Central memory CD8-positive, alpha-beta T cell (primary cell): ENCODE data around the gene ZNF827.

Source experiments
- ATAC-seq: fragments of 150-1000 bp; cut with Tn5 transposase; replicated peaks from 2 replicates; pipeline ENCODE4 v1.10.0; 2022; ENCODE audit warnings: mild to moderate bottlenecking, moderate FRiP score, moderate number of reproducible peaks; ENCODE audit not compliant: poor library complexity, severe bottlenecking; ENCODE audit errors: extremely low read depth
- DNase-seq, 2 donors: peaks; one replicate each; pipeline ENCODE4 v3.0.0; 2021; ENCODE audit warnings: low spot score in 2 of 2
- H3K27ac Mint-ChIP-seq: one replicate; pipeline ENCODE4 v1.8.0; 2022; ENCODE audit warnings: low read depth, mild to moderate bottlenecking, moderate library complexity, mixed read lengths
- H3K27me3 Mint-ChIP-seq: one replicate; pipeline ENCODE4 v1.8.0; 2022; ENCODE audit warnings: mixed read lengths
- H3K36me3 Mint-ChIP-seq: one replicate; pipeline ENCODE4 v1.8.0; 2022; ENCODE audit warnings: mild to moderate bottlenecking, moderate library complexity, mixed read lengths; ENCODE audit not compliant: insufficient read depth
- H3K4me1 Mint-ChIP-seq: one replicate; pipeline ENCODE4 v1.8.0; 2022; ENCODE audit warnings: mixed read lengths
- H3K4me3 Mint-ChIP-seq: one replicate; pipeline ENCODE4 v1.8.0; 2022; ENCODE audit warnings: mild to moderate bottlenecking, moderate library complexity, mixed read lengths
- H3K9me3 Mint-ChIP-seq: one replicate; pipeline ENCODE4 v1.8.0; 2022; ENCODE audit warnings: mixed read lengths

Gene ZNF827

GRCh38 chr4:145881576-145881975, 57.0 kb downstream of the ZNF827 start:
- Mint-ChIP-seq H3K27ac (no peak overlapping the region), H3K36me3 (peaks cover 12% of the 10 kb centered on the region), H3K27me3 (no peaks in the 10 kb centered on the region), H3K4me1 (peaks cover 36% of the 10 kb centered on the region), H3K4me3 (no peak overlapping the region), H3K9me3 (no peaks in the 10 kb centered on the region)
- ATAC-seq, result no peak
- no peak for DNase-seq

GRCh38 chr4:145880355-145880960, 58.2 kb downstream of the ZNF827 start:
- DNase-seq, result no peak
- H3K9me3 Mint-ChIP-seq, result no peaks in the 10 kb centered on the region
- no peak overlapping the region for H3K4me3 Mint-ChIP-seq
- ATAC-seq, result no peak
- H3K27me3 Mint-ChIP-seq, result no peaks in the 10 kb centered on the region
- peaks cover 11% of the 10 kb centered on the region for H3K36me3 Mint-ChIP-seq
- peaks cover 30% of the 10 kb centered on the region for H3K4me1 Mint-ChIP-seq
- H3K27ac Mint-ChIP-seq, result peak overlapping the region; percentile 23

- H3K36me3 Mint-ChIP-seq, result peaks cover 9% of the 10 kb centered on the region
- H3K9me3 Mint-ChIP-seq, result no peaks in the 10 kb centered on the region
- no peak overlapping the region for H3K27ac Mint-ChIP-seq
These were observed 59.0 kb downstream of the ZNF827 start for GRCh38 chr4:145879598-145879997.

GRCh38 chr4:145878501-145879435, 59.9 kb downstream of the ZNF827 start:
- Mint-ChIP-seq H3K27ac (no peak overlapping the region), H3K9me3 (no peaks in the 10 kb centered on the region), H3K27me3 (no peaks in the 10 kb centered on the region), H3K36me3 (peaks cover 4% of the 10 kb centered on the region), H3K4me1 (peaks cover 18% of the 10 kb centered on the region), H3K4me3 (no peak overlapping the region)
- no peak for DNase-seq
- no peak for ATAC-seq

More at GRCh38 chr4:145879598-145879997, 59.0 kb downstream of the ZNF827 start:
- peaks cover 26% of the 10 kb centered on the region for H3K4me1 Mint-ChIP-seq
- no peak for DNase-seq
- no peak overlapping the region for H3K4me3 Mint-ChIP-seq
- ATAC-seq, result no peak
- H3K27me3 Mint-ChIP-seq, result no peaks in the 10 kb centered on the region

GRCh38 chr4:145876531-145877180, 62.0 kb downstream of the ZNF827 start:
- H3K4me1 Mint-ChIP-seq, result peaks cover 21% of the 10 kb centered on the region
- H3K27ac Mint-ChIP-seq, result no peak overlapping the region
- H3K36me3 Mint-ChIP-seq, result peaks cover 4% of the 10 kb centered on the region
- H3K9me3 Mint-ChIP-seq, result no peaks in the 10 kb centered on the region
- DNase-seq (no peak), ATAC-seq (no peak)
- no peak overlapping the region for H3K4me3 Mint-ChIP-seq
- no peaks in the 10 kb centered on the region for H3K27me3 Mint-ChIP-seq

- ATAC-seq (no peak), DNase-seq (no peak)
- Mint-ChIP-seq H3K27me3 (no peaks in the 10 kb centered on the region), H3K36me3 (peaks cover 1% of the 10 kb centered on the region), H3K4me1 (peaks cover 20% of the 10 kb centered on the region), H3K4me3 (no peak overlapping the region), H3K27ac (no peak overlapping the region), H3K9me3 (no peaks in the 10 kb centered on the region)
These were observed 64.7 kb downstream of the ZNF827 start for GRCh38 chr4:145873901-145874300.

- no peak overlapping the region for H3K4me3 Mint-ChIP-seq
- no peaks in the 10 kb centered on the region for H3K27me3 Mint-ChIP-seq
- ATAC-seq, result no peak
- no peaks in the 10 kb centered on the region for H3K9me3 Mint-ChIP-seq
- no peak overlapping the region for H3K27ac Mint-ChIP-seq
- peaks cover 11% of the 10 kb centered on the region for H3K4me1 Mint-ChIP-seq
- peaks cover 4% of the 10 kb centered on the region for H3K36me3 Mint-ChIP-seq
- no peak for DNase-seq
These were observed 67.4 kb downstream of the ZNF827 start for GRCh38 chr4:145871209-145871608.

GRCh38 chr4:145870155-145871020, 68.2 kb downstream of the ZNF827 start:
- peaks cover 4% of the 10 kb centered on the region for H3K36me3 Mint-ChIP-seq

GRCh38 chr4:145868637-145869409, 69.8 kb downstream of the ZNF827 start:
- Mint-ChIP-seq H3K4me3 (no peak overlapping the region), H3K9me3 (no peaks in the 10 kb centered on the region), H3K4me1 (peaks cover 19% of the 10 kb centered on the region), H3K27ac (no peak overlapping the region), H3K27me3 (no peaks in the 10 kb centered on the region), H3K36me3 (peaks cover 4% of the 10 kb centered on the region)
- no peak for DNase-seq
- ATAC-seq, result no peak

More at GRCh38 chr4:145870155-145871020, 68.2 kb downstream of the ZNF827 start:
- Mint-ChIP-seq H3K4me1 (peaks cover 17% of the 10 kb centered on the region), H3K9me3 (no peaks in the 10 kb centered on the region), H3K4me3 (no peak overlapping the region), H3K27ac (no peak overlapping the region), H3K27me3 (no peaks in the 10 kb centered on the region)
- ATAC-seq, result no peak
- DNase-seq, result no peak

GRCh38 chr4:145867406-145867805, 71.2 kb downstream of the ZNF827 start:
- no peak overlapping the region for H3K4me3 Mint-ChIP-seq
- H3K27me3 Mint-ChIP-seq, result no peaks in the 10 kb centered on the region
- peaks cover 4% of the 10 kb centered on the region for H3K36me3 Mint-ChIP-seq
- H3K9me3 Mint-ChIP-seq, result no peaks in the 10 kb centered on the region
- peaks cover 19% of the 10 kb centered on the region for H3K4me1 Mint-ChIP-seq
- H3K27ac Mint-ChIP-seq, result no peak overlapping the region
- DNase-seq, result no peak
- no peak for ATAC-seq

- no peak for ATAC-seq
- no peak overlapping the region for H3K27ac Mint-ChIP-seq
- no peaks in the 10 kb centered on the region for H3K9me3 Mint-ChIP-seq
- H3K4me3 Mint-ChIP-seq, result no peak overlapping the region
- peaks cover 16% of the 10 kb centered on the region for H3K4me1 Mint-ChIP-seq
- peaks cover 4% of the 10 kb centered on the region for H3K36me3 Mint-ChIP-seq
- H3K27me3 Mint-ChIP-seq, result no peaks in the 10 kb centered on the region
- no peak for DNase-seq
These were observed 71.6 kb downstream of the ZNF827 start for GRCh38 chr4:145866991-145867390.
